Osteocyte (in vitro differentiated cells): ENCODE measurements around the gene MYL5. TPM values are rescaled to one million over a fixed set of nuclear protein-coding genes. Genes with fewer than 3 reads are reported as not detected.

Source experiments
- DNase-seq: peaks from one replicate; pipeline ENCODE4 v3.0.0; 2021; ENCODE audit warnings: mixed read lengths; ENCODE audit not compliant: unreplicated experiment; ENCODE audit errors: extremely low spot score
- H3K27ac Mint-ChIP-seq: one replicate; pipeline ENCODE4 v1.8.0; 2021; ENCODE audit warnings: mild to moderate bottlenecking, mixed read lengths; ENCODE audit not compliant: unreplicated experiment
- H3K27me3 Mint-ChIP-seq: one replicate; pipeline ENCODE4 v1.8.0; 2021; ENCODE audit warnings: mixed read lengths; ENCODE audit not compliant: unreplicated experiment
- H3K36me3 Mint-ChIP-seq: one replicate; pipeline ENCODE4 v1.8.0; 2021; ENCODE audit warnings: mixed read lengths; ENCODE audit not compliant: unreplicated experiment
- H3K4me1 Mint-ChIP-seq: one replicate; pipeline ENCODE4 v1.8.0; 2021; ENCODE audit warnings: mixed read lengths; ENCODE audit not compliant: unreplicated experiment
- H3K4me3 Mint-ChIP-seq: one replicate; pipeline ENCODE4 v1.8.0; 2021; ENCODE audit warnings: mild to moderate bottlenecking, moderate library complexity, mixed read lengths; ENCODE audit not compliant: unreplicated experiment
- H3K9me3 Mint-ChIP-seq: one replicate; pipeline ENCODE4 v1.8.0; 2021; ENCODE audit warnings: mixed read lengths; ENCODE audit not compliant: unreplicated experiment
- total RNA-seq: library from RNA; stranded (reverse); gene quantifications from 2 replicates; pipeline ENCODE4 v1.2.1, GENCODE V29; 2021
- TF ChIP-seq, protein P1 (sequence below): fragments of 200-600 bp; sonication (generic); IDR thresholded peaks from 2 replicates; pipeline ENCODE4 v1.5.0; 2021; ENCODE audit warnings: antibody characterized with exemption, mild to moderate bottlenecking, moderate library complexity

The MYL5 gene
- total RNA-seq, 1 donor from 2014 or later: 32.2 TPM

DNA sequence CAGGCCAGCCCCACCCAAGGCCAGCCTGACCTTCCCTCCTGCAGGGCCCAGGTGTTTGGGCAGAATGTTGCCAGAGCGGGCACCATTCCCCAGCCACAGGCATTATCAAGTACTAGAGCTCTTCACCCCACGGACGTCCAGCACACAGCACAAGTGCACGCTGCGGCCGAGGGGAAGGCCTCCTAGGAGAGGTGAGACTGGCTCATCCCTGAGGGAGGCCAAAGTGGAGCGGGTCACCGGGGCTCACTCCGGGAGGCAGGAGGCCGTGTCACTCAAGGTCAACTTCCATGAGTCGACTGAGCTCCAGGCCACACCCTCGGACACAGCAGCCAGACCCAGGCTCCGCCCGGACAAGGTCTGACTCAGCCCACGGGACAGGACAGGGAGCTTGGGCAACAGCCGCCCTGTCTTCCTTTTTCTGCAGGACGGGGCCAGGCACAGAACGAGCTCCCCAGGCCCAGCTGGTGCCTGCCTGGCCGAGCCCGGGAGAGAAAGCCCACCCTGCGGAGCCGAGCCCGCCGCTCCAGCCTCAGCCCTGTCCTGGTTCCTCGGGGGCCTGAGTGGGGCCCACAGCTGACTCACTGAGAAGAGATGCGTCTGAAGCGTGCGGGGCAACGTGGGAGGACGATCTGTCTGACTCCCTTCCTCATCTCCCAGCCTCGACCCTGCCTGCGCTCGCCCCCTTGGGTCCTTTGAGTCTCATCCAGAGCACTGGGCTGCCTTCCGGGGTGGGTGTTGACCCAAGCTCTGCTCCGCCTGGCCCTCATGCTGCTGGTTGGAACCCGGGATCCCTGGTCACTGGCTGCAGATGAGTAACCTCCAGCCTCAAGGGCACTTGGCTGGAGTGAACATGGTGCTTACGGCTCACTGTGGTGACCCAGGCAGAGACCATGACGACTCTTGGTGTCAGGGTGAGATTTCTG lies 13.0 kb downstream of the MYL5 start:
- Mint-ChIP-seq H3K36me3 (no peaks in the 10 kb centered on the region), H3K4me1 (peaks cover 15% of the 10 kb centered on the region), H3K9me3 (no peaks in the 10 kb centered on the region), H3K27me3 (no peaks in the 10 kb centered on the region), H3K27ac (no peak overlapping the region), H3K4me3 (no peak overlapping the region)
- TF ChIP-seq, protein P1, sequence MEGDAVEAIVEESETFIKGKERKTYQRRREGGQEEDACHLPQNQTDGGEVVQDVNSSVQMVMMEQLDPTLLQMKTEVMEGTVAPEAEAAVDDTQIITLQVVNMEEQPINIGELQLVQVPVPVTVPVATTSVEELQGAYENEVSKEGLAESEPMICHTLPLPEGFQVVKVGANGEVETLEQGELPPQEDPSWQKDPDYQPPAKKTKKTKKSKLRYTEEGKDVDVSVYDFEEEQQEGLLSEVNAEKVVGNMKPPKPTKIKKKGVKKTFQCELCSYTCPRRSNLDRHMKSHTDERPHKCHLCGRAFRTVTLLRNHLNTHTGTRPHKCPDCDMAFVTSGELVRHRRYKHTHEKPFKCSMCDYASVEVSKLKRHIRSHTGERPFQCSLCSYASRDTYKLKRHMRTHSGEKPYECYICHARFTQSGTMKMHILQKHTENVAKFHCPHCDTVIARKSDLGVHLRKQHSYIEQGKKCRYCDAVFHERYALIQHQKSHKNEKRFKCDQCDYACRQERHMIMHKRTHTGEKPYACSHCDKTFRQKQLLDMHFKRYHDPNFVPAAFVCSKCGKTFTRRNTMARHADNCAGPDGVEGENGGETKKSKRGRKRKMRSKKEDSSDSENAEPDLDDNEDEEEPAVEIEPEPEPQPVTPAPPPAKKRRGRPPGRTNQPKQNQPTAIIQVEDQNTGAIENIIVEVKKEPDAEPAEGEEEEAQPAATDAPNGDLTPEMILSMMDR: no peak
- no peak for DNase-seq

DNA sequence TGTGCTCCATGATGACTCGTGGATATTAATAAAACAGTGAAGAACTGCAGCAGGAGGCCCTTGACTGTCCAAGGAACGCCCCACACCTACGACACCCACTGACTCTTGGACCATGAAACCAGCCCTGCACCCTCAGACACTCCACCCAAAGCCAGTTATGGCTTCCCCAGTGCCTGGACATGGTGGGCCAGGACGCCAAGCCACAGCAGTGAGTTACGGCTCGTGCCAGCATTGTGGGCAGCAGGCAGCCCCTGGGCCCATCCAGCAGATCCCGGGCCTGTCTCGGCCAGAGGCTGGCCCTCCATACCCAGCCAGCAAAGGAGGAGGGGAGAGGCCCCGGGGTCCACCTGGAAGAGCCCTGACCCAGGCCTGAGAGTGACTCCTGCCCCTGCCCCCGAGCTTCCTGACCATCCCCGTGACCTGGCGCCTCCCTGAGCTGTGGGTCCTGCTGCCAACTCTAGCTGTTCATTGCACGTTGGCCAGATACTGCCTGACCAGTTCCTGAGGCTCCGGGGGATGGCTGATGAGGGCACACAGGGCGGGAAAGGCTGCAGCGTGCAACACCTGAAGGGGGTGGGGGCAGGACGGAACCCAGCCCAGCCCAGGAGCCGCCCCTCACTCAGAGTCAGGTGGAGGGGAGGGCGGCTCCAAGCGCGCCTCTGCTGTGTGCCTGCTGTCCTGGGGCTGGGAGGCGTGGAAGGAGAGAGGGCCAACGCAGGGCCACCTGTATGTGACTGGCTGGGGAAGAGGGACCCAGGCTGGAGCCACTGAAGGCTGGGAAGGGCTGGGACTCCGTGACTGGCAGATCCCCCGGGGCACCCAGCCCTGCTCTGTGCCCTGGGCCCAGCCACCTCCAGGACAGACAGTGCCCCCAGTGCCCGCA lies 13.9 kb downstream of the MYL5 start:
- H3K9me3 Mint-ChIP-seq: no peaks in the 10 kb centered on the region
- TF ChIP-seq, protein P1: no peak
- no peaks in the 10 kb centered on the region for H3K36me3 Mint-ChIP-seq
- DNase-seq: no peak
- no peaks in the 10 kb centered on the region for H3K27me3 Mint-ChIP-seq
- H3K27ac Mint-ChIP-seq: no peak overlapping the region
- no peak overlapping the region for H3K4me3 Mint-ChIP-seq
- peaks cover 15% of the 10 kb centered on the region for H3K4me1 Mint-ChIP-seq

DNA sequence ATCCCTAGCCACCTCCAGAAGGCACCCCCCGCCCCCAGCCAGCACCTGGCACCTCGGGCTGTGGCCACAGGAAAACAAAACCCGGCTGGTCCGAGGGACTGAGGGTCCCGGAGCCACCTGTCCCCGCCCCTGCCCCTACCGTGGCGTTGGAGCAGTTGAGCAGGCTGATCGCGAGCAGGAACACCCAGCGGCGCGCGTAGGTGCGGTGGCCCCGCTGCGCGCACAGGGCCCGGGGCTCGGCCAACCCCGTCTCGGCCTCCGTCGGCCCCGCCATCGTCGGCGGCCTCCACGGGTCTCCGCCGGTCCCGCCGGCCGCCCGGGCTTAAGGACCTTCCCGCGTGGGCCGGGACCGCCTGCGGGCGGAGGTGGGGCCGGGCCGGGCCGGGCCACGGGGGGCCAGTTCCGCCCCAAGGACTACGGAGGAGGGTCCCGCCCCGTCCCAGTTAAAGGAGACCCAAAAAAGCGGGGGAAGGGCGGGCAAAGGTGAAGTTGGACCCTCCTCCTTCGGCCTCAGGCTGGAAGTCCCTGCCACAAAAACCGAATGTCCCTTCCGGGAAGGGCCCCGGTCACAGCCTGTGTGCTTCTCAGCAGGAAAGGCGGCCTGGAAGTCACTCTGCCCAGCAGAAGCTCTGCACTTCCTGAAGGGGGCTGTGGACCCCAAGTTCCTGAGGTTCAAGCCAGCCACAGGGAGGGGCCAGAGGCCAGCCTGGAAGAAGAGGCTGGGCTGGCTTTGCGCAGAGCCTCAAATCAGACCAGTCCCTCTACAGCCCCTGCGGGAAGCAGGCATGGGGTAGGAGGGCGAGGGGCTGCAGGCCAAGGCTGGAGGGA lies 14.7 kb downstream of the MYL5 start, which contains the start of gene SLC49A3:
Gene SLC49A3 (minus strand): TSS at position 298 of the 828 bp plus-strand sequence. CDS start 24 bp downstream, at position 274.
- DNase-seq: no peak
- Mint-ChIP-seq H3K27ac (no peak within 1 kb of the TSS), H3K36me3 (no peaks in the 10 kb centered on the region), H3K9me3 (no peaks in the 10 kb centered on the region), H3K4me1 (peaks cover 11% of the 10 kb centered on the region), H3K4me3 (no peak within 1 kb of the TSS), H3K27me3 (no peaks in the 10 kb centered on the region)
- TF ChIP-seq, protein P1: no peak

DNA sequence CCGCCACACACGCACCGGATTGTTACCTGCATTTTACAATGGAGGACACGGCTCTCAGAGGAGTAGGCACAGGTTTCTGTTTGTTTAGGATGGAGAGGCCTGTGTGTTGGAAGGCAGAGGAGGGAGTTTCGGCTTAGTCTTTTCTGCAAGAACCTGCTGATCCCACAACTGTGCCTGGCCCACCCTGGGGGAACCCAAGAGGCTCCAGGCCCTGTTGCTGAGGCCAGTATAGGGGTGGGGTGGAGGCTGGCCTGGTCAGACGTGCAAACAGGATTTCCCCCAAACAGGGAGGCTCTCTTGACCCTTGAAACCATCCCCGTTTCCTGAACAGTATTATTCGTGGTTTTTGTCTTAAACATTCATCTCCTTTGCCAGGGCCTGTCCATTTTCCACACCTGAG lies 15.4 kb downstream of the MYL5 start:
- TF ChIP-seq, protein P1: no peak
- peaks cover 11% of the 10 kb centered on the region for H3K4me1 Mint-ChIP-seq
- H3K4me3 Mint-ChIP-seq: no peak overlapping the region
- H3K27me3 Mint-ChIP-seq: peaks cover 5% of the 10 kb centered on the region
- no peaks in the 10 kb centered on the region for H3K9me3 Mint-ChIP-seq
- H3K36me3 Mint-ChIP-seq: no peaks in the 10 kb centered on the region
- no peak overlapping the region for H3K27ac Mint-ChIP-seq
- no peak for DNase-seq
